Loucy (cell line): ENCODE measurements around the gene HSH2D.

Experiments used
- H2AFZ ChIP-seq: fragments of 200-600 bp; sonication (generic); 2 replicates; pipeline ENCODE4 v1.6.0; 2016; ENCODE audit warnings: antibody characterized with exemption, mild to moderate bottlenecking, low read length, moderate library complexity
- H3F3A ChIP-seq: fragments of 200-600 bp; 2 replicates; pipeline ENCODE4 v1.6.0; 2016; ENCODE audit warnings: antibody characterized with exemption, low read depth, mild to moderate bottlenecking
- H3K27me3 ChIP-seq: fragments of 200-600 bp; sonication (generic); 2 replicates; pipeline ENCODE4 v1.6.1; 2014; ENCODE audit warnings: low read length, mild to moderate bottlenecking; ENCODE audit not compliant: insufficient read depth, poor library complexity, severe bottlenecking
- H3K36me3 ChIP-seq: fragments of 200-600 bp; sonication (generic); 2 replicates; pipeline ENCODE4 v1.6.1; 2016; ENCODE audit warnings: low read length; ENCODE audit not compliant: insufficient read depth
- H3K4me1 ChIP-seq: fragments of 200-600 bp; sonication (generic); 2 replicates; pipeline ENCODE4 v1.5.1; 2014; ENCODE audit warnings: low read length, mild to moderate bottlenecking; ENCODE audit not compliant: insufficient read depth, poor library complexity, severe bottlenecking
- H3K4me2 ChIP-seq: fragments of 200-600 bp; sonication (generic); 2 replicates; pipeline ENCODE4 v1.6.0; 2014; ENCODE audit warnings: antibody characterized with exemption, low read length, low read depth, mild to moderate bottlenecking; ENCODE audit not compliant: poor library complexity, severe bottlenecking
- H3K4me3 ChIP-seq: fragments of 200-600 bp; sonication (generic); 2 replicates; pipeline ENCODE4 v1.5.1; 2014; ENCODE audit warnings: low read length, mild to moderate bottlenecking, mixed read lengths; ENCODE audit not compliant: poor library complexity, severe bottlenecking
- H3K79me2 ChIP-seq: fragments of 200-600 bp; sonication (generic); 2 replicates; pipeline ENCODE4 v1.6.1; 2014; ENCODE audit warnings: low read length; ENCODE audit not compliant: insufficient read depth
- H3K9ac ChIP-seq: fragments of 200-600 bp; sonication (generic); 2 replicates; pipeline ENCODE4 v1.6.0; 2014; ENCODE audit warnings: mild to moderate bottlenecking, low read depth, low read length, moderate library complexity; ENCODE audit not compliant: poor library complexity, severe bottlenecking
- H3K9me2 ChIP-seq: fragments of 200-600 bp; sonication (generic); replicated peaks from 2 replicates; pipeline ENCODE4 v1.6.1; 2016; ENCODE audit warnings: low read depth, low read length, mixed read lengths
- H3K9me3 ChIP-seq: fragments of 200-600 bp; sonication (generic); 2 replicates; pipeline ENCODE4 v1.6.1; 2014; ENCODE audit warnings: mild to moderate bottlenecking, antibody characterized with exemption, low read length, low read depth; ENCODE audit not compliant: insufficient read depth
- H4K20me1 ChIP-seq: fragments of 200-600 bp; sonication (generic); 2 replicates; pipeline ENCODE4 v1.6.0; 2014; ENCODE audit warnings: antibody characterized with exemption, low read length, mild to moderate bottlenecking; ENCODE audit not compliant: insufficient read depth, poor library complexity, severe bottlenecking
- EZH2phosphoT487 ChIP-seq: fragments of 200-600 bp; IDR thresholded peaks from 2 replicates; pipeline ENCODE4 v1.6.1; 2018; ENCODE audit warnings: antibody characterized with exemption, mild to moderate bottlenecking, moderate library complexity, borderline replicate concordance
- TF ChIP-seq, protein P1 (sequence below): fragments of 200-600 bp; sonication (generic); conservative IDR thresholded peaks from 2 replicates; pipeline ENCODE4 v1.5.1; 2014; ENCODE audit warnings: mild to moderate bottlenecking, antibody characterized with exemption, low read length

Gene HSH2D

DNA sequence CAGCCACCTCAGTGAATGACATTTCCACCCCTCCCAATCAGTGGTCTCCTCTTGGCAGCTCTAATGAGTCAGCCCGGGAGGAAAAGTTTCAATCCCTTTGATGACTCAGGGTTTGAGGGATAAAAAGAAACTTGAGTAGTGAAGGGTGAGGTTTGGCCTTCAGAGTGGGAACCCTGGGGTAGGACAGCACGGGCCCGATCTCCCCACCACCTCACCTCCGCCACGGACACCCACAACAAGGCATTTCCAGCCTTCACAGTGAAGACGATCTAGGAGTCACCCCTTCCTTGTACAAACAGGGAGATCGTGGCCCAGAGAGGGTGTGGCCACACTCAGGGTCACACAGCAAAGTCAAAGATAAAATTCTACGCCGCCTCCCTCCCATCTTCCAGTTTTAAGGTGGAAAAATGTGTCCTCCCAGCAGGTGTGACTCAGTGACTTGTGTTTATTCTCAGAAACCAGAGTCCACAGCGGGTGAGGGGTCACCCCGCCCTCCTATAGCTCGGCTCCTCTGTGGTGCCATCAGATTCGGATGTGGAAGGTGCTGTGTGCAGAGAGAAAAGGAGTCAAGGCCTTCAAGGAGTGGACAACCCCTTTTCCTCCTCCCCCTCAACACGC, 17.6 kb downstream of the HSH2D start:
- H2AFZ ChIP-seq: no peak overlapping the region
- no peaks in the 10 kb centered on the region for H3K9me2 ChIP-seq
- no peaks in the 10 kb centered on the region for H3K9me3 ChIP-seq
- H3K4me2 ChIP-seq: no peak overlapping the region
- peaks cover 12% of the 10 kb centered on the region; the same call in 1 of the 2 replicates for H3F3A ChIP-seq
- no peaks in the 10 kb centered on the region for H3K79me2 ChIP-seq
- TF ChIP-seq EZH2phosphoT487: no peak
- TF ChIP-seq, protein P1, sequence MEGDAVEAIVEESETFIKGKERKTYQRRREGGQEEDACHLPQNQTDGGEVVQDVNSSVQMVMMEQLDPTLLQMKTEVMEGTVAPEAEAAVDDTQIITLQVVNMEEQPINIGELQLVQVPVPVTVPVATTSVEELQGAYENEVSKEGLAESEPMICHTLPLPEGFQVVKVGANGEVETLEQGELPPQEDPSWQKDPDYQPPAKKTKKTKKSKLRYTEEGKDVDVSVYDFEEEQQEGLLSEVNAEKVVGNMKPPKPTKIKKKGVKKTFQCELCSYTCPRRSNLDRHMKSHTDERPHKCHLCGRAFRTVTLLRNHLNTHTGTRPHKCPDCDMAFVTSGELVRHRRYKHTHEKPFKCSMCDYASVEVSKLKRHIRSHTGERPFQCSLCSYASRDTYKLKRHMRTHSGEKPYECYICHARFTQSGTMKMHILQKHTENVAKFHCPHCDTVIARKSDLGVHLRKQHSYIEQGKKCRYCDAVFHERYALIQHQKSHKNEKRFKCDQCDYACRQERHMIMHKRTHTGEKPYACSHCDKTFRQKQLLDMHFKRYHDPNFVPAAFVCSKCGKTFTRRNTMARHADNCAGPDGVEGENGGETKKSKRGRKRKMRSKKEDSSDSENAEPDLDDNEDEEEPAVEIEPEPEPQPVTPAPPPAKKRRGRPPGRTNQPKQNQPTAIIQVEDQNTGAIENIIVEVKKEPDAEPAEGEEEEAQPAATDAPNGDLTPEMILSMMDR: no peak
- no peaks in the 10 kb centered on the region for H3K27me3 ChIP-seq
- H3K4me3 ChIP-seq: no peak overlapping the region
- peaks cover 4% of the 10 kb centered on the region for H3K4me1 ChIP-seq
- no peaks in the 10 kb centered on the region for H4K20me1 ChIP-seq
- no peak overlapping the region for H3K9ac ChIP-seq
- H3K36me3 ChIP-seq: peaks cover 21% of the 10 kb centered on the region; the same call in 1 of the 2 replicates

GRCh38 chr19:16161840-16162239, 18.4 kb downstream of the HSH2D start:
- no peaks in the 10 kb centered on the region for H3K79me2 ChIP-seq
- no peak overlapping the region for H3K9ac ChIP-seq
- no peak overlapping the region for H2AFZ ChIP-seq
- no peaks in the 10 kb centered on the region for H3K9me3 ChIP-seq
- no peak overlapping the region for H3K4me2 ChIP-seq
- H3K27me3 ChIP-seq: no peaks in the 10 kb centered on the region
- no peak overlapping the region for H3K4me3 ChIP-seq
- TF ChIP-seq, protein P1: no peak
- no peak for TF ChIP-seq EZH2phosphoT487
- peaks cover 12% of the 10 kb centered on the region; the same call in 1 of the 2 replicates for H3F3A ChIP-seq
- H4K20me1 ChIP-seq: no peaks in the 10 kb centered on the region
- H3K9me2 ChIP-seq: no peaks in the 10 kb centered on the region
- peaks cover 4% of the 10 kb centered on the region for H3K4me1 ChIP-seq
- peaks cover 13% of the 10 kb centered on the region; the same call in 1 of the 2 replicates for H3K36me3 ChIP-seq

- Histone ChIP-seq H3K9ac (no peak overlapping the region), H3K9me3 (peaks cover 4% of the 10 kb centered on the region; the same call in 1 of the 2 replicates), H3K4me3 (no peak overlapping the region), H4K20me1 (no peaks in the 10 kb centered on the region), H3K79me2 (no peaks in the 10 kb centered on the region), H2AFZ (no peak overlapping the region), H3F3A (no peaks in the 10 kb centered on the region; the same call in 1 of the 2 replicates), H3K36me3 (no peaks in the 10 kb centered on the region), H3K4me1 (peaks cover 20% of the 10 kb centered on the region), H3K27me3 (no peaks in the 10 kb centered on the region), H3K9me2 (no peaks in the 10 kb centered on the region), H3K4me2 (no peak overlapping the region)
- TF ChIP-seq, protein P1: no peak
- TF ChIP-seq EZH2phosphoT487: no peak
Measured at GRCh38 chr19:16164222-16164890, 20.9 kb downstream of the HSH2D start.
